ENCODE measurements around the gene ALDH4A1. TPM values are rescaled to one million over a fixed set of nuclear protein-coding genes. Genes with fewer than 3 reads are reported as not detected.

Gene ALDH4A1
- total and polyA plus RNA-seq, 4 donors, result 162 to 424 (median 244) TPM

GRCh38 chr1:18932387-18932786, 30.0 kb upstream of the ALDH4A1 start:
- no peaks in the 10 kb centered on the region for H3K27me3 ChIP-seq (ENCODE audit: control insufficient read depth in 4 of 4, insufficient read depth in 4 of 4, low read length in 3 of 4)
- H3K9me3 ChIP-seq (ENCODE audit: control insufficient read depth in 4 of 4, low read length in 3 of 4), result no peaks in the 10 kb centered on the region
- TF ChIP-seq GABPA (IDR thresholded peaks at IDR 0.05 in 1 of 2, conservative IDR thresholded peaks at IDR 0.05 in 1 of 2), result no peak
- no peak for TF ChIP-seq NR2F2 (IDR thresholded peaks at IDR 0.05)
- TF ChIP-seq, protein P1, sequence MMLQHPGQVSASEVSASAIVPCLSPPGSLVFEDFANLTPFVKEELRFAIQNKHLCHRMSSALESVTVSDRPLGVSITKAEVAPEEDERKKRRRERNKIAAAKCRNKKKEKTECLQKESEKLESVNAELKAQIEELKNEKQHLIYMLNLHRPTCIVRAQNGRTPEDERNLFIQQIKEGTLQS (IDR thresholded peaks at IDR 0.05), result no peak
- no peak for TF ChIP-seq HNF4A (conservative IDR thresholded peaks at IDR 0.05)
- TF ChIP-seq EGR1 (IDR thresholded peaks at IDR 0.05; ENCODE audit: low read depth in 2 of 2), result no peak
- TF ChIP-seq, protein P2, sequence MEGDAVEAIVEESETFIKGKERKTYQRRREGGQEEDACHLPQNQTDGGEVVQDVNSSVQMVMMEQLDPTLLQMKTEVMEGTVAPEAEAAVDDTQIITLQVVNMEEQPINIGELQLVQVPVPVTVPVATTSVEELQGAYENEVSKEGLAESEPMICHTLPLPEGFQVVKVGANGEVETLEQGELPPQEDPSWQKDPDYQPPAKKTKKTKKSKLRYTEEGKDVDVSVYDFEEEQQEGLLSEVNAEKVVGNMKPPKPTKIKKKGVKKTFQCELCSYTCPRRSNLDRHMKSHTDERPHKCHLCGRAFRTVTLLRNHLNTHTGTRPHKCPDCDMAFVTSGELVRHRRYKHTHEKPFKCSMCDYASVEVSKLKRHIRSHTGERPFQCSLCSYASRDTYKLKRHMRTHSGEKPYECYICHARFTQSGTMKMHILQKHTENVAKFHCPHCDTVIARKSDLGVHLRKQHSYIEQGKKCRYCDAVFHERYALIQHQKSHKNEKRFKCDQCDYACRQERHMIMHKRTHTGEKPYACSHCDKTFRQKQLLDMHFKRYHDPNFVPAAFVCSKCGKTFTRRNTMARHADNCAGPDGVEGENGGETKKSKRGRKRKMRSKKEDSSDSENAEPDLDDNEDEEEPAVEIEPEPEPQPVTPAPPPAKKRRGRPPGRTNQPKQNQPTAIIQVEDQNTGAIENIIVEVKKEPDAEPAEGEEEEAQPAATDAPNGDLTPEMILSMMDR (IDR thresholded peaks at IDR 0.05; ENCODE audit: low read depth, low read length, missing input control), result no peak
- no peak for TF ChIP-seq ZBTB33 (IDR thresholded peaks at IDR 0.05)
- no peak for TF ChIP-seq RXRA (IDR thresholded peaks at IDR 0.05)
- TF ChIP-seq TAF1 (conservative IDR thresholded peaks at IDR 0.05), result no peak
- no peak for TF ChIP-seq REST (IDR thresholded peaks at IDR 0.05)
- TF ChIP-seq RAD21 (IDR thresholded peaks at IDR 0.05), result no peak
- no peak for TF ChIP-seq FOXA1 (IDR thresholded peaks at IDR 0.05)
- TF ChIP-seq JUND (IDR thresholded peaks at IDR 0.05), result no peak
- no peak for TF ChIP-seq SP1 (IDR thresholded peaks at IDR 0.05)
- TF ChIP-seq, protein P3, sequence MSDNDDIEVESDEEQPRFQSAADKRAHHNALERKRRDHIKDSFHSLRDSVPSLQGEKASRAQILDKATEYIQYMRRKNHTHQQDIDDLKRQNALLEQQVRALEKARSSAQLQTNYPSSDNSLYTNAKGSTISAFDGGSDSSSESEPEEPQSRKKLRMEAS (IDR thresholded peaks at IDR 0.05), result no peak
- no peak for TF ChIP-seq FOXA2 (IDR thresholded peaks at IDR 0.05)
- TF ChIP-seq YY1 (IDR thresholded peaks at IDR 0.05), result no peak
- TF ChIP-seq HNF4G (IDR thresholded peaks at IDR 0.05), result no peak
- DNase-seq (ENCODE audit: low spot score), result no peak
- no peak overlapping the region for H3K4me3 ChIP-seq (ENCODE audit: low read depth in 1 of 3, low read length in 3 of 3)
- no peaks in the 10 kb centered on the region for H3K36me3 ChIP-seq (ENCODE audit: control insufficient read depth in 4 of 4, insufficient read depth in 3 of 4, low read depth in 1 of 4, low read length in 3 of 4)
- H3K27ac ChIP-seq (ENCODE audit: low read depth in 1 of 2, low read length in 2 of 2), result no peak overlapping the region
- H3K4me1 ChIP-seq (ENCODE audit: control insufficient read depth in 4 of 4, insufficient read depth in 4 of 4, low read length in 3 of 4), result peaks cover 3 to 18% (median 6%) of the 10 kb centered on the region in 4 donors
- 87% methylated on average over 5 of the region's 5 CpGs for WGBS
- H3K9ac ChIP-seq (ENCODE audit: low read depth in 1 of 2, low read length in 2 of 2), result no peak overlapping the region

All from liver (tissue), 9 donors.